ENCODE measurements around the gene COG5. TPM values are rescaled to one million over a fixed set of nuclear protein-coding genes. Genes with fewer than 3 reads are reported as not detected.

The COG5 gene
- total RNA-seq, 2 donors from 2014 or later, result 50.1 to 102 TPM

GRCh38 chr7:107468824-107469223 lies 94.9 kb downstream of the COG5 start:
- WGBS, 2 donors, result 97 to 98% methylated on average over 1 of the region's 1 CpG
- no peak for TF ChIP-seq POLR2A (IDR thresholded peaks at IDR 0.05)
- no peak for TF ChIP-seq CTCF (IDR thresholded peaks at IDR 0.05)
- H3K27me3 ChIP-seq, result no peaks in the 10 kb centered on the region
- H3K9me3 ChIP-seq, result no peaks in the 10 kb centered on the region
- no peaks in the 10 kb centered on the region for H3K36me3 ChIP-seq (replicated peaks in 1 of 2; ENCODE audit: insufficient read depth in 1 of 2, low read depth in 2 of 2)
- intact Hi-C loops (cut with DNase I), result loop anchor here (10.0 kb wide), 1 partner anchor 256 kb away; no protein-coding TSS in a partner anchor
- no peak overlapping the region for H3K27ac ChIP-seq
- H3K4me1 ChIP-seq, result no peaks in the 10 kb centered on the region
- no peak for DNase-seq
- no peak overlapping the region for H3K4me3 ChIP-seq
- no peak for ATAC-seq

- H3K9me3 ChIP-seq, result no peaks in the 10 kb centered on the region
- TF ChIP-seq CTCF (IDR thresholded peaks at IDR 0.05) (no peak), POLR2A (IDR thresholded peaks at IDR 0.05) (no peak)
- intact Hi-C loops (cut with DNase I), result loop anchor here (10.0 kb wide), 1 partner anchor 257 kb away; no protein-coding TSS in a partner anchor
Observed at GRCh38 chr7:107467972-107468371, 95.7 kb downstream of the COG5 start.

GRCh38 chr7:107464666-107465226 lies 99.0 kb downstream of the COG5 start:
- ATAC-seq, result no peak
- Histone ChIP-seq H3K36me3 (replicated peaks in 1 of 2; ENCODE audit: insufficient read depth in 1 of 2, low read depth in 2 of 2) (no peaks in the 10 kb centered on the region), H3K27me3 (no peaks in the 10 kb centered on the region), H3K9me3 (no peaks in the 10 kb centered on the region), H3K4me1 (no peaks in the 10 kb centered on the region), H3K27ac (no peak overlapping the region), H3K4me3 (no peak overlapping the region)
- intact Hi-C loops (cut with DNase I), result loop anchor here (10.0 kb wide), 1 partner anchor 260 kb away; no protein-coding TSS in a partner anchor
- no peak for TF ChIP-seq POLR2A (IDR thresholded peaks at IDR 0.05)
- no peak for TF ChIP-seq CTCF (IDR thresholded peaks at IDR 0.05)
- WGBS, 2 donors, result 71 to 72% methylated on average over 3 of the region's 3 CpGs
- DNase-seq, result no peak

More at GRCh38 chr7:107467972-107468371, 95.7 kb downstream of the COG5 start:
- 51 to 57% methylated on average over 2 of the region's 2 CpGs for WGBS, 2 donors
- Histone ChIP-seq H3K27ac (no peak overlapping the region), H3K36me3 (replicated peaks in 1 of 2; ENCODE audit: insufficient read depth in 1 of 2, low read depth in 2 of 2) (no peaks in the 10 kb centered on the region), H3K4me1 (no peaks in the 10 kb centered on the region), H3K27me3 (no peaks in the 10 kb centered on the region), H3K4me3 (no peak overlapping the region)
- DNase-seq (no peak), ATAC-seq (no peak)

- 76 to 77% methylated on average over 6 of the region's 6 CpGs for WGBS, 2 donors
- TF ChIP-seq CTCF (IDR thresholded peaks at IDR 0.05) (peak; percentile 31 to 88 (median 83)), POLR2A (IDR thresholded peaks at IDR 0.05) (no peak)
- no peak overlapping the region for H3K27ac ChIP-seq
- intact Hi-C loops (cut with DNase I), result loop anchor here (10.0 kb wide), 1 partner anchor 261 kb away; no protein-coding TSS in a partner anchor
- H3K4me3 ChIP-seq, result no peak overlapping the region
- no peaks in the 10 kb centered on the region for H3K36me3 ChIP-seq (replicated peaks in 1 of 2; ENCODE audit: insufficient read depth in 1 of 2, low read depth in 2 of 2)
- no peaks in the 10 kb centered on the region for H3K4me1 ChIP-seq
- no peaks in the 10 kb centered on the region for H3K27me3 ChIP-seq
- ATAC-seq (peak; percentile 78), DNase-seq (peak; percentile 59 to 73 (median 67))
- H3K9me3 ChIP-seq, result no peaks in the 10 kb centered on the region
Observed at GRCh38 chr7:107463139-107464078, 100.3 kb downstream of the COG5 start.
